ENCODE data around the gene ATP2C2.

GRCh38 chr16:84406006-84406963 is 37.9 kb downstream of the ATP2C2 start:
- TF ChIP-seq, protein P1, sequence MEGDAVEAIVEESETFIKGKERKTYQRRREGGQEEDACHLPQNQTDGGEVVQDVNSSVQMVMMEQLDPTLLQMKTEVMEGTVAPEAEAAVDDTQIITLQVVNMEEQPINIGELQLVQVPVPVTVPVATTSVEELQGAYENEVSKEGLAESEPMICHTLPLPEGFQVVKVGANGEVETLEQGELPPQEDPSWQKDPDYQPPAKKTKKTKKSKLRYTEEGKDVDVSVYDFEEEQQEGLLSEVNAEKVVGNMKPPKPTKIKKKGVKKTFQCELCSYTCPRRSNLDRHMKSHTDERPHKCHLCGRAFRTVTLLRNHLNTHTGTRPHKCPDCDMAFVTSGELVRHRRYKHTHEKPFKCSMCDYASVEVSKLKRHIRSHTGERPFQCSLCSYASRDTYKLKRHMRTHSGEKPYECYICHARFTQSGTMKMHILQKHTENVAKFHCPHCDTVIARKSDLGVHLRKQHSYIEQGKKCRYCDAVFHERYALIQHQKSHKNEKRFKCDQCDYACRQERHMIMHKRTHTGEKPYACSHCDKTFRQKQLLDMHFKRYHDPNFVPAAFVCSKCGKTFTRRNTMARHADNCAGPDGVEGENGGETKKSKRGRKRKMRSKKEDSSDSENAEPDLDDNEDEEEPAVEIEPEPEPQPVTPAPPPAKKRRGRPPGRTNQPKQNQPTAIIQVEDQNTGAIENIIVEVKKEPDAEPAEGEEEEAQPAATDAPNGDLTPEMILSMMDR (IDR thresholded peaks at IDR 0.05; ENCODE audit: borderline replicate concordance, extremely low read depth, low read length, poor library complexity, severe bottlenecking) = no peak
- no peak for TF ChIP-seq EZH2 (IDR thresholded peaks at IDR 0.05; ENCODE audit: borderline replicate concordance, low read depth, low read length, severe bottlenecking)
